Hepatocyte (in vitro differentiated cells): Measurements from ENCODE around the gene CD2. TPM values are rescaled to one million over a fixed set of nuclear protein-coding genes. Genes with fewer than 3 reads are reported as not detected.

Source experiments
- DNase-seq: peaks from one replicate; pipeline ENCODE4 v3.0.0-alpha.2; 2016; ENCODE audit warnings: low spot score
- H2AFZ ChIP-seq: fragments of 200-600 bp; sonication (generic); 2 replicates; pipeline ENCODE4 v1.6.0; 2016; ENCODE audit warnings: antibody characterized with exemption, mild to moderate bottlenecking
- H3K27ac ChIP-seq: fragments of 200-600 bp; sonication (generic); 2 replicates; pipeline ENCODE4 v1.5.1; 2016; ENCODE audit warnings: mild to moderate bottlenecking
- H3K27me3 ChIP-seq: fragments of 200-600 bp; sonication (generic); 2 replicates; pipeline ENCODE4 v1.6.1; 2016
- H3K36me3 ChIP-seq: fragments of 200-600 bp; sonication (generic); replicated peaks from 2 replicates; pipeline ENCODE4 v1.5.1; 2016; ENCODE audit warnings: low read depth; ENCODE audit not compliant: insufficient read depth
- H3K4me1 ChIP-seq: fragments of 200-600 bp; sonication (generic); 2 replicates; pipeline ENCODE4 v1.5.1; 2016; ENCODE audit warnings: mild to moderate bottlenecking, moderate library complexity; ENCODE audit not compliant: insufficient read depth
- H3K4me2 ChIP-seq: fragments of 200-600 bp; sonication (generic); 2 replicates; pipeline ENCODE4 v1.6.0; 2016
- H3K4me3 ChIP-seq: fragments of 200-600 bp; sonication (generic); 2 replicates; pipeline ENCODE4 v1.5.1; 2016; ENCODE audit warnings: mild to moderate bottlenecking
- H3K79me2 ChIP-seq: fragments of 200-600 bp; sonication (generic); 2 replicates; pipeline ENCODE4 v1.6.0; 2017; ENCODE audit warnings: mild to moderate bottlenecking
- H3K9me2 ChIP-seq: fragments of 200-600 bp; sonication (generic); replicated peaks from 2 replicates; pipeline ENCODE4 v1.6.0; 2017; ENCODE audit warnings: mild to moderate bottlenecking; ENCODE audit not compliant: insufficient read depth
- H3K9me3 ChIP-seq: fragments of 200-600 bp; sonication (generic); 2 replicates; pipeline ENCODE4 v1.5.1; 2016; ENCODE audit warnings: low read depth, mild to moderate bottlenecking
- H4K20me1 ChIP-seq: fragments of 200-600 bp; sonication (generic); 2 replicates; pipeline ENCODE4 v1.6.0; 2016; ENCODE audit warnings: mild to moderate bottlenecking; ENCODE audit not compliant: insufficient read depth, poor library complexity, severe bottlenecking
- CTCF ChIP-seq: fragments of 200-600 bp; sonication (generic); IDR thresholded peaks from 2 replicates; pipeline ENCODE4 v1.5.1; 2016; ENCODE audit warnings: antibody characterized with exemption, mild to moderate bottlenecking; ENCODE audit not compliant: poor library complexity
- EZH2 ChIP-seq: fragments of 200-600 bp; sonication (generic); IDR thresholded peaks from 2 replicates; pipeline ENCODE4 v1.6.1; 2016; ENCODE audit warnings: antibody characterized with exemption, mild to moderate bottlenecking, borderline replicate concordance
- EZH2phosphoT487 ChIP-seq: fragments of 200-600 bp; sonication (generic); IDR thresholded peaks from one replicate; pipeline ENCODE4 v1.6.1; 2018; ENCODE audit warnings: antibody characterized with exemption, mild to moderate bottlenecking, low read depth, moderate library complexity; ENCODE audit not compliant: unreplicated experiment, severe bottlenecking
- WGBS: methylation state at CpG from one replicate; pipeline ENCODE4 v1.1.6; 2016; ENCODE audit warnings: low lambda C conversion rate; ENCODE audit errors: missing lambda C conversion rate; 5-methylcytosine and 5-hydroxymethylcytosine counted together
- polyA plus RNA-seq: library from polyadenylated mRNA; unstranded; fragments of >200 nt; fragmentation: Nextera tagmentation; extraction: Ambion mirVana; gene quantifications from 2 replicates; pipeline ENCODE4 v1.2.1, GENCODE V29; 2016
- total RNA-seq: library from RNA; depleted of rRNA; stranded (reverse); fragments of >200 nt; gene quantifications from 2 replicates; pipeline ENCODE4 v1.2.3, GENCODE V29; 2014

CD2 gene
- total and polyA plus RNA-seq, 2 experiments from 2014 or later, result 0.08 to 0.13 TPM

GRCh38 chr1:116786049-116786448 is 31.8 kb downstream of the CD2 start:
- Histone ChIP-seq H3K4me3 (no peak overlapping the region), H3K27me3 (no peaks in the 10 kb centered on the region)
- DNase-seq, result no peak

GRCh38 chr1:116791727-116792126 is 37.5 kb downstream of the CD2 start:
- TF ChIP-seq CTCF, result no peak
- TF ChIP-seq EZH2phosphoT487, result no peak
- Histone ChIP-seq H3K27ac (no peak overlapping the region), H3K4me1 (no peaks in the 10 kb centered on the region), H3K36me3 (no peaks in the 10 kb centered on the region), H4K20me1 (no peaks in the 10 kb centered on the region), H3K9me2 (no peaks in the 10 kb centered on the region), H3K79me2 (no peaks in the 10 kb centered on the region), H2AFZ (no peak overlapping the region), H3K27me3 (no peaks in the 10 kb centered on the region), H3K4me3 (no peak overlapping the region), H3K4me2 (no peak overlapping the region), H3K9me3 (no peaks in the 10 kb centered on the region)
- DNase-seq, result no peak

More at GRCh38 chr1:116786049-116786448, 31.8 kb downstream of the CD2 start:
- Histone ChIP-seq H3K36me3 (no peaks in the 10 kb centered on the region), H3K9me3 (no peaks in the 10 kb centered on the region), H3K4me1 (no peaks in the 10 kb centered on the region), H3K4me2 (no peak overlapping the region), H3K79me2 (no peaks in the 10 kb centered on the region), H4K20me1 (no peaks in the 10 kb centered on the region), H3K27ac (no peak overlapping the region), H2AFZ (no peak overlapping the region), H3K9me2 (no peaks in the 10 kb centered on the region)
- 92% methylated on average over 1 of the region's 1 CpG for WGBS
- TF ChIP-seq EZH2 (no peak), EZH2phosphoT487 (no peak), CTCF (no peak)

DNA sequence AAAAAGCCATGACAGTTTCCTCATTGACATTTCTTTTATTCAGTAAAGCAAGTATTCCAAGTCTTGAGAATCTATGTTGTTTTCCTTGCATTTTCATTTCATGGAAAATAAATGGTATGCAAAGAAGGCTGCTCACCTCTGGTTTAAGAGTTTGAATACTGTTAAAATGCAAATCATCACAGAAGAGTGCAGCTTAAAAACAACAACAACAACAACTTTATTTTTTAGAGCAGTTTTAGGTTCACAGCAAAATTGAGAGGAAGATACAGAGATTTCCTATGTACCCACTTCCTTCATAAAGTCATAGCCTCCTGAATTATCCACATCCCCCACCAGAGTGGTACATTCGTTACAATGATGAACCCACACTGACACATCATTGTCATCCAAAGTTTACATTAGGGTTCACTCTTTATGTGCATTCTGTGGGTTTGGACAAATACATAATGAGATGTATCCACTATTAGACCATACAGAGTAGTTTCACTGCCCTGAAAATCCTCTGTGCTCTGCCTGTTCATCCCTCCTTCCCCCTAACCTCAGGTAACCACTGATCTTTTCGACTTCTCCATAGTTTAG is 39.2 kb downstream of the CD2 start:
- no peaks in the 10 kb centered on the region for H3K9me2 ChIP-seq
- no peak for DNase-seq
- H3K27ac ChIP-seq, result no peak overlapping the region
- no peak overlapping the region for H3K4me2 ChIP-seq
- no peaks in the 10 kb centered on the region for H3K4me1 ChIP-seq
- H3K4me3 ChIP-seq, result no peak overlapping the region
- no peaks in the 10 kb centered on the region for H3K9me3 ChIP-seq
- 77% methylated on average over 2 of the region's 2 CpGs for WGBS
- TF ChIP-seq EZH2, result no peak
- no peaks in the 10 kb centered on the region for H3K27me3 ChIP-seq
- no peak overlapping the region for H2AFZ ChIP-seq
- H3K79me2 ChIP-seq, result no peaks in the 10 kb centered on the region
- H4K20me1 ChIP-seq, result no peaks in the 10 kb centered on the region
- H3K36me3 ChIP-seq, result no peaks in the 10 kb centered on the region

- Histone ChIP-seq H3K4me2 (no peak overlapping the region), H3K4me3 (no peak overlapping the region), H4K20me1 (no peaks in the 10 kb centered on the region), H3K27me3 (no peaks in the 10 kb centered on the region), H3K27ac (no peak overlapping the region), H3K9me2 (no peaks in the 10 kb centered on the region), H3K9me3 (no peaks in the 10 kb centered on the region), H3K4me1 (no peaks in the 10 kb centered on the region), H2AFZ (no peak overlapping the region), H3K36me3 (no peaks in the 10 kb centered on the region), H3K79me2 (no peaks in the 10 kb centered on the region)
- no peak for DNase-seq
- TF ChIP-seq EZH2, result no peak
- WGBS, result 95% methylated on average over 5 of the region's 5 CpGs
Measured at GRCh38 chr1:116794371-116794770, 40.1 kb downstream of the CD2 start.
